ENCODE data around the gene CALCOCO1. TPM values are rescaled to one million over a fixed set of nuclear protein-coding genes. Genes with fewer than 3 reads are reported as not detected.

The CALCOCO1 gene
- total and polyA plus RNA-seq, 2 experiments from 2014 or later, result 155 to 243 TPM

DNA sequence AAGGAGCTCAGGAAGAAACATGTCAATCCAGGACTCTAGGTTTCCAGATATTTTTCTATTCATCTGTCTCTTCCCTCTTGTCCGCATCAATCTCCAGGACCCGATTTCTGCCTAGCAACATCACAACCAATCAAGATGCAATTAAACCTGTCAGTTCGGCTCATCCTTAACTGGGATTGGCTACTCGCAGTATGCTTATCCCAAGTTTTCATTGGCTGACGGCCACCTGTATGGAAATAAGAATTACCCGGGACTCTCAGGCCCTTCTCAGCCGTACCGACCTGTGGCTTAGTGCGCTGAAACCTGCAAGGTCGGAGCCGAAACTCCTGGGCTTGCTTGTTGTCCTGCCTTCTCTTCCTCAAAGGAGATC lies 31.0 kb downstream of the CALCOCO1 start:
- Histone ChIP-seq H3K4me2 (ENCODE audit: unreplicated experiment) (peak overlapping the region; percentile 64), H3K4me1 (ENCODE audit: insufficient read depth) (peaks cover 8% of the 10 kb centered on the region), H3K79me2 (ENCODE audit: insufficient read depth) (no peaks in the 10 kb centered on the region), H3K27me3 (replicated peaks; ENCODE audit: insufficient read depth) (peaks cover 43% of the 10 kb centered on the region), H3K36me3 (ENCODE audit: low read depth) (no peaks in the 10 kb centered on the region), H3K9ac (no peak overlapping the region), H2AFZ (peak overlapping the region; percentile 49; the same call in 1 of the 2 replicates), H3K4me3 (peak overlapping the region; percentile 56), H3F3A (ENCODE audit: insufficient read depth) (no peaks in the 10 kb centered on the region; the same call in 1 of the 2 replicates), H3K9me3 (ENCODE audit: low read depth) (no peaks in the 10 kb centered on the region), H4K20me1 (ENCODE audit: insufficient read depth) (no peaks in the 10 kb centered on the region), H3K27ac (no peak overlapping the region), H3K9me2 (ENCODE audit: insufficient read depth) (no peaks in the 10 kb centered on the region)
- TF ChIP-seq EZH2 (IDR thresholded peaks at IDR 0.05; ENCODE audit: insufficient read depth, poor library complexity, severe bottlenecking) (no peak), EZH2phosphoT487 (IDR thresholded peaks at IDR 0.05; ENCODE audit: insufficient read depth, low read depth) (no peak)
- DNase-seq, result peak; percentile 61
- in situ Hi-C loops (cut with MboI), result no loop called here
- WGBS, 2 experiments (ENCODE audit: low coverage in 1 of 2, low lambda C conversion rate in 2 of 2, missing lambda C conversion rate in 2 of 2), result 14 to 15% methylated on average over 11 of the region's 11 CpGs

DNA sequence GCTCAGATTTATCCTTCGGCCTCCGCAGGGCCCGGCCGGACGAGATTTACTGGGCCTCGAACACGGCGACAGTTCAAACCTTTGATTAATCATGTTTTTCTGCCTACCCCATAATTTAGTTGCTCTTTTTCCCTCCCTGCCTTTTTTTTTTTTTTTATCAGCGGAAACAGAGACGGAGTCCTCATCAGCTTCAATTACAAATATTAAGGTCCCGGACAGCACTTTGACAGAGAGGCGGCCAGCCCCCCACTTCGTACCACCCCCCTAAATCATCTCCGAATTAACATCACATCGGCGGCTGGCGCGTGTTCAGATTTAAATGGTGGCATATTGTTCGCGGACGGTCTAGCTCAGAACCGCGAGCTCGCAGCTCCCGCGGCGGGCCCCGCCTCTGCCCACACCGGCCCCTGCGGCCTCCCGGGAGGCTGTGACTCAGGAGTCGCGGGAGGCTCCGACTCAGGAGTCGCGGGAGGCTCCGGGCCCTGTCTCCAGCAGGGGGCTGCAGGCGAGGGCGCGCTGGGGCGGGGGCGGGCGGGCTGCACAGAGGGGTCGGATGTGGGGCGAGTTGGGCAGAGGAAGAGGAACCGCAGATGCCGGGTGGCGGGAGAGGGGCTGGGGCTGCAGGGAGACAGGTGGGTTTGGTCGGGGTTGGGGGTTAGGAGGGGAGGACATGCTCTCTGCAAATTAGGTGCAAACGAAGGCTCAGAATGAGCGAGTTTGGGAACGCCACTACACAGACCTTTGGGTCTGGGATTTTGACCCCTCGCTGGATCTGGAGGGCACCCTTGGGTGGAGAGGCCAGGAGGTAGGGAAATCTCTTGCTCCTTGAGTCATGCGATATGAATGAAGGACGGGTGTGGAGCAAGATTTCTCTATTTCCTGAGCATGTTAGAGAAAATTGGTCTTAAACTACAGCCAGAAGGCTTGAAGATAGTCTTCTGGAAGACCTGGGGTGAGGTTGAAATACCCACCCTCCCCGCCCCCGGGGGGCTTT lies 31.8 kb downstream of the CALCOCO1 start:
- TF ChIP-seq EZH2 (IDR thresholded peaks at IDR 0.05; ENCODE audit: insufficient read depth, poor library complexity, severe bottlenecking) (no peak), EZH2phosphoT487 (IDR thresholded peaks at IDR 0.05; ENCODE audit: insufficient read depth, low read depth) (no peak)
- H3K9me3 ChIP-seq (ENCODE audit: low read depth), result no peaks in the 10 kb centered on the region
- H3F3A ChIP-seq (ENCODE audit: insufficient read depth), result no peaks in the 10 kb centered on the region; the same call in 1 of the 2 replicates
- H4K20me1 ChIP-seq (ENCODE audit: insufficient read depth), result no peaks in the 10 kb centered on the region
- H3K4me3 ChIP-seq, result peak overlapping the region; percentile 56
- H3K79me2 ChIP-seq (ENCODE audit: insufficient read depth), result no peaks in the 10 kb centered on the region
- no peaks in the 10 kb centered on the region for H3K36me3 ChIP-seq (ENCODE audit: low read depth)
- in situ Hi-C loops (cut with MboI), result no loop called here
- H3K27ac ChIP-seq, result no peak overlapping the region
- peak overlapping the region; percentile 64 for H3K4me2 ChIP-seq (ENCODE audit: unreplicated experiment)
- H3K9ac ChIP-seq, result peak overlapping the region; percentile 33; the same call in 1 of the 2 replicates
- H3K27me3 ChIP-seq (replicated peaks; ENCODE audit: insufficient read depth), result peaks cover 35% of the 10 kb centered on the region
- WGBS, 2 experiments (ENCODE audit: low coverage in 1 of 2, low lambda C conversion rate in 2 of 2, missing lambda C conversion rate in 2 of 2), result 9 to 13% methylated on average over 47 to 55 of the region's 57 CpGs
- peak; percentile 92 for DNase-seq
- no peaks in the 10 kb centered on the region for H3K9me2 ChIP-seq (ENCODE audit: insufficient read depth)
- H3K4me1 ChIP-seq (ENCODE audit: insufficient read depth), result peaks cover 8% of the 10 kb centered on the region
- H2AFZ ChIP-seq, result peak overlapping the region; percentile 49; the same call in 1 of the 2 replicates

DNA sequence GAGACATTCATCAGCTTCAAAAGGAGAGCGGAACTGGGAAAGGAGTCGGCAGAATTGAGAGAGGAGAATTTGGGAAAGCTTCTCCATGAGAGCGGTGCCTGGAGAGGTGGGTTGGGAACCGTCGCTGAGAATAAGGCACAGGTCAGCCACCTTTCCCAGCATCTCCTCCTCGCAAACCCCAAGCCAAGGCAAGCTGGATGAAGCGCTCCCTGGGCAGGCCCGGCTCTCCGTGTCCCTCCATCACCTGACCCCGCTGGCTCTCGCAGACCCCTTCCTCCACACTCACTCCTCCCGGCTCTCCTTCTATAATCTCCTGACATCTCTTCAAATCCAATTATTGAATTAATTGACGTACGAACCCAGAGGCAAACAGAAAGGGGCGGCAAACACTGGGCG lies 32.5 kb downstream of the CALCOCO1 start:
- H3K4me3 ChIP-seq, result no peak overlapping the region
- H3K27me3 ChIP-seq (replicated peaks; ENCODE audit: insufficient read depth), result peaks cover 28% of the 10 kb centered on the region
- no peaks in the 10 kb centered on the region for H3K9me2 ChIP-seq (ENCODE audit: insufficient read depth)
- TF ChIP-seq EZH2 (IDR thresholded peaks at IDR 0.05; ENCODE audit: insufficient read depth, poor library complexity, severe bottlenecking) (no peak), EZH2phosphoT487 (IDR thresholded peaks at IDR 0.05; ENCODE audit: insufficient read depth, low read depth) (no peak)
- H3F3A ChIP-seq (ENCODE audit: insufficient read depth), result no peaks in the 10 kb centered on the region; the same call in 1 of the 2 replicates
- H3K9ac ChIP-seq, result no peak overlapping the region
- H3K36me3 ChIP-seq (ENCODE audit: low read depth), result no peaks in the 10 kb centered on the region
- 86 to 88% methylated on average over 16 of the region's 16 CpGs for WGBS, 2 experiments (ENCODE audit: low coverage in 1 of 2, low lambda C conversion rate in 2 of 2, missing lambda C conversion rate in 2 of 2)
- no peak overlapping the region for H3K4me2 ChIP-seq (ENCODE audit: unreplicated experiment)
- in situ Hi-C loops (cut with MboI), result no loop called here
- H3K27ac ChIP-seq, result no peak overlapping the region
- no peaks in the 10 kb centered on the region for H3K79me2 ChIP-seq (ENCODE audit: insufficient read depth)
- H3K4me1 ChIP-seq (ENCODE audit: insufficient read depth), result peaks cover 8% of the 10 kb centered on the region
- H2AFZ ChIP-seq, result no peak overlapping the region
- no peaks in the 10 kb centered on the region for H4K20me1 ChIP-seq (ENCODE audit: insufficient read depth)
- DNase-seq, result no peak
- H3K9me3 ChIP-seq (ENCODE audit: low read depth), result no peaks in the 10 kb centered on the region

DNA sequence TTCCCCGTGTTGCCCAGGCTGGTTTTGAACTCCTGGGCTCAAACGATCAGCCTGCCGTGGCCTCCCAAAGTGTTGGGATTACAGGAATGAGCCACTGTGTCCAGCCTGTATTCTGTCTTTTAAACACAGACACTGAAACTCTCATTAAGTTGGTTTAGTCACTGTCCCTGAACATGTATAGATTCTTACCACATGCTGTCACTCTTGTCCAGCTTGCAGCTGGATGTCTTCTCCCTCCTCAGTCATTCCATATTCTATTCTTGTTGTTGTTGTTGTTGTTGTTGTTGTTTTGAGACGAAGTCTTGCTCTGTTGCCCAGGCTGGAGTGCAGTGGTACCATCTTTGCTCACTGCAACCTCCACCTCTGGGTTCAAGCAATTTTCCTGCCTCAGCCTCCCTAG lies 39.1 kb downstream of the CALCOCO1 start:
- Histone ChIP-seq H2AFZ (no peak overlapping the region), H3K79me2 (ENCODE audit: insufficient read depth) (no peaks in the 10 kb centered on the region), H3K4me1 (ENCODE audit: insufficient read depth) (no peaks in the 10 kb centered on the region), H3K27ac (no peak overlapping the region), H3K9me2 (ENCODE audit: insufficient read depth) (no peaks in the 10 kb centered on the region), H3K9me3 (ENCODE audit: low read depth) (no peaks in the 10 kb centered on the region), H3K9ac (no peak overlapping the region), H3F3A (ENCODE audit: insufficient read depth) (no peaks in the 10 kb centered on the region), H4K20me1 (ENCODE audit: insufficient read depth) (no peaks in the 10 kb centered on the region), H3K27me3 (replicated peaks; ENCODE audit: insufficient read depth) (no peaks in the 10 kb centered on the region; the same call in 1 of the 2 replicates), H3K4me2 (ENCODE audit: unreplicated experiment) (no peak overlapping the region), H3K4me3 (no peak overlapping the region), H3K36me3 (ENCODE audit: low read depth) (no peaks in the 10 kb centered on the region)
- in situ Hi-C loops (cut with MboI), result no loop called here
- 69 to 72% methylated on average over 4 of the region's 4 CpGs for WGBS, 2 experiments (ENCODE audit: low coverage in 1 of 2, low lambda C conversion rate in 2 of 2, missing lambda C conversion rate in 2 of 2)
- TF ChIP-seq EZH2phosphoT487 (IDR thresholded peaks at IDR 0.05; ENCODE audit: insufficient read depth, low read depth) (no peak), EZH2 (IDR thresholded peaks at IDR 0.05; ENCODE audit: insufficient read depth, poor library complexity, severe bottlenecking) (no peak)
- DNase-seq, result no peak
